SJSA1 (cell line): ENCODE measurements around the gene S1PR4. TPM values are rescaled to one million over a fixed set of nuclear protein-coding genes. Genes with fewer than 3 reads are reported as not detected.

ENCODE experiments used
- DNase-seq, 2 experiments: peaks; one replicate each; pipeline ENCODE4 v3.0.0-alpha.2; 2015 to 2020; ENCODE audit warnings: low spot score in 2 of 2, low read depth in 1 of 2
- H3K27ac ChIP-seq: fragments of 250-450 bp; sonication (Bioruptor Pico); 2 replicates; pipeline ENCODE4 v1.5.1; 2020; ENCODE audit warnings: mild to moderate bottlenecking, moderate library complexity
- H3K27me3 ChIP-seq: fragments of 250-450 bp; sonication (Bioruptor Pico); replicated peaks from 2 replicates; pipeline ENCODE4 v1.5.1; 2020; ENCODE audit warnings: mild to moderate bottlenecking, moderate library complexity
- H3K36me3 ChIP-seq: fragments of 250-450 bp; sonication (Bioruptor Pico); 2 replicates; pipeline ENCODE4 v1.5.1; 2020; ENCODE audit warnings: mild to moderate bottlenecking
- H3K4me1 ChIP-seq: fragments of 250-450 bp; sonication (Bioruptor Pico); replicated peaks from 2 replicates; pipeline ENCODE4 v1.6.1; 2021; ENCODE audit warnings: mild to moderate bottlenecking
- H3K4me3 ChIP-seq: fragments of 250-450 bp; sonication (Bioruptor Pico); 2 replicates; pipeline ENCODE4 v1.5.1; 2020; ENCODE audit warnings: mild to moderate bottlenecking
- H3K9me3 ChIP-seq: fragments of 250-450 bp; sonication (Bioruptor Pico); replicated peaks from 2 replicates; pipeline ENCODE4 v1.5.1; 2020; ENCODE audit warnings: mild to moderate bottlenecking
- total RNA-seq: library from RNA; depleted of rRNA; stranded (reverse); fragments of >200 nt; shearing (Covaris generic); gene quantifications from 2 replicates; pipeline ENCODE4 v1.2.3, GENCODE V29; 2014; rRNA removed

The S1PR4 gene
- total RNA-seq, 1 experiment from 2014 or later: not detected

GRCh38 chr19:3222709-3223108, 44.1 kb downstream of the S1PR4 start:
- no peak for DNase-seq
- peaks cover 15% of the 10 kb centered on the region for H3K27me3 ChIP-seq
- H3K36me3 ChIP-seq: no peaks in the 10 kb centered on the region
- H3K4me1 ChIP-seq: no peaks in the 10 kb centered on the region; the same call in none of the 2 replicates
- H3K27ac ChIP-seq: no peak overlapping the region
- H3K9me3 ChIP-seq: no peaks in the 10 kb centered on the region
- H3K4me3 ChIP-seq: no peak overlapping the region

GRCh38 chr19:3224346-3225168, 46.0 kb downstream of the S1PR4 start, which contains the start of gene CELF5:
TSS of gene CELF5 (plus strand) at chr19:3224661. CDS start at chr19:3224740, 79 bp downstream.
- H3K4me3 ChIP-seq: peak within 1 kb of the TSS; percentile 27
- no peak within 1 kb of the TSS for H3K27ac ChIP-seq
- H3K36me3 ChIP-seq: no peaks in the 10 kb centered on the region
- H3K27me3 ChIP-seq: peaks cover 25% of the 10 kb centered on the region
- H3K4me1 ChIP-seq: no peaks in the 10 kb centered on the region; the same call in none of the 2 replicates
- no peak for DNase-seq
- H3K9me3 ChIP-seq: no peaks in the 10 kb centered on the region

- Histone ChIP-seq H3K4me1 (no peaks in the 10 kb centered on the region; the same call in none of the 2 replicates), H3K27ac (no peak overlapping the region), H3K4me3 (no peak overlapping the region), H3K36me3 (no peaks in the 10 kb centered on the region), H3K9me3 (no peaks in the 10 kb centered on the region), H3K27me3 (peaks cover 31% of the 10 kb centered on the region)
- no peak for DNase-seq
These were observed 46.6 kb downstream of the S1PR4 start for GRCh38 chr19:3225169-3225485.

GRCh38 chr19:3225677-3226093, 47.1 kb downstream of the S1PR4 start:
- Histone ChIP-seq H3K36me3 (no peaks in the 10 kb centered on the region), H3K27ac (no peak overlapping the region), H3K4me3 (no peak overlapping the region), H3K9me3 (no peaks in the 10 kb centered on the region), H3K27me3 (peaks cover 34% of the 10 kb centered on the region), H3K4me1 (no peaks in the 10 kb centered on the region; the same call in none of the 2 replicates)
- DNase-seq: no peak

GRCh38 chr19:3227054-3227626, 48.6 kb downstream of the S1PR4 start:
- H3K9me3 ChIP-seq: no peaks in the 10 kb centered on the region
- no peak for DNase-seq
- H3K36me3 ChIP-seq: no peaks in the 10 kb centered on the region
- H3K27ac ChIP-seq: no peak overlapping the region
- H3K27me3 ChIP-seq: peaks cover 37% of the 10 kb centered on the region
- H3K4me3 ChIP-seq: no peak overlapping the region
- no peaks in the 10 kb centered on the region; the same call in none of the 2 replicates for H3K4me1 ChIP-seq

GRCh38 chr19:3229346-3229743, 50.8 kb downstream of the S1PR4 start:
- H3K27ac ChIP-seq: no peak overlapping the region
- no peaks in the 10 kb centered on the region; the same call in none of the 2 replicates for H3K4me1 ChIP-seq
- no peaks in the 10 kb centered on the region for H3K9me3 ChIP-seq
- H3K4me3 ChIP-seq: no peak overlapping the region
- peaks cover 37% of the 10 kb centered on the region for H3K27me3 ChIP-seq
- DNase-seq: no peak
- no peaks in the 10 kb centered on the region for H3K36me3 ChIP-seq

Other genes starting within 250 kb of the S1PR4 start
- gene ZNF77, start 233.8 kb upstream of the S1PR4 start, total RNA-seq: 4.5 and 5.6 TPM in 2 replicates
- 2.0 and 7.2 TPM in 2 replicates for gene TLE6, start 201.2 kb upstream of the S1PR4 start, total RNA-seq
- 19.2 and 19.9 TPM in 2 replicates for gene TLE2, start 149.5 kb upstream of the S1PR4 start, total RNA-seq
- 530 and 694 TPM in 2 replicates for gene TLE5, start 116.3 kb upstream of the S1PR4 start, total RNA-seq
- gene GNA11, start 84.4 kb upstream of the S1PR4 start, total RNA-seq: 100 and 135 TPM in 2 replicates
- gene GNA15, start 42.7 kb upstream of the S1PR4 start, total RNA-seq: 0.05 TPM in 1 of 2 replicates, not detected in the other
- gene NCLN, start 7.2 kb downstream of the S1PR4 start, total RNA-seq: 143 and 148 TPM in 2 replicates
- 2.2 TPM in 1 of 2 replicates, not detected in the other for gene CELF5, start 45.9 kb downstream of the S1PR4 start, total RNA-seq
- 19.9 and 27.6 TPM in 2 replicates for gene NFIC, start 187.8 kb downstream of the S1PR4 start, total RNA-seq